C4-2B (cell line): ENCODE measurements around the gene PHETA1.

Source experiments
- ZFX ChIP-seq: fragments of 450-650 bp; IDR thresholded peaks from 2 replicates; pipeline ENCODE4 v1.6.1; 2017
- TF ChIP-seq, protein P1 (sequence below): fragments of 450-650 bp; conservative IDR thresholded peaks from 2 replicates; pipeline ENCODE4 v1.5.1; 2017; ENCODE audit warnings: mild to moderate bottlenecking

DNA sequence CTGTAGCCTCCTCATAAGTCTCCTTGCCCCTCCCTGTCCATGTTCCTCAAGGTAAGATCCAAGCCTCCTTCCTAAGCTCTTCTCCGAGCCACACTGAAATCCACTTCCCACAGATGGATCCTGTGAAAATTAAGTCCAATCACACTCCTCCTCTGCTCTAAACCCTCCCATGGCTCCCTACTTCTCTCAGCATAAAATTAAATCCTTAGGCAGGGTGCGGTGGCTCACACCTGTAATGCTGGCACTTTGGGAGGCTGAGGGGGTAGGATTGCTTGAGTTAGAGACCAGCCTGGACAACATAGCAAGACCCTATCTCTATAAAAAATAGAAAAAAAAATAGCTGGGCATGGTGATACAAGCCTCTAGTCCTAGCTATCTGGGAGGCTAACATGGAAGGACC lies 2.3 kb downstream of the PHETA1 start:
- TF ChIP-seq, protein P1, sequence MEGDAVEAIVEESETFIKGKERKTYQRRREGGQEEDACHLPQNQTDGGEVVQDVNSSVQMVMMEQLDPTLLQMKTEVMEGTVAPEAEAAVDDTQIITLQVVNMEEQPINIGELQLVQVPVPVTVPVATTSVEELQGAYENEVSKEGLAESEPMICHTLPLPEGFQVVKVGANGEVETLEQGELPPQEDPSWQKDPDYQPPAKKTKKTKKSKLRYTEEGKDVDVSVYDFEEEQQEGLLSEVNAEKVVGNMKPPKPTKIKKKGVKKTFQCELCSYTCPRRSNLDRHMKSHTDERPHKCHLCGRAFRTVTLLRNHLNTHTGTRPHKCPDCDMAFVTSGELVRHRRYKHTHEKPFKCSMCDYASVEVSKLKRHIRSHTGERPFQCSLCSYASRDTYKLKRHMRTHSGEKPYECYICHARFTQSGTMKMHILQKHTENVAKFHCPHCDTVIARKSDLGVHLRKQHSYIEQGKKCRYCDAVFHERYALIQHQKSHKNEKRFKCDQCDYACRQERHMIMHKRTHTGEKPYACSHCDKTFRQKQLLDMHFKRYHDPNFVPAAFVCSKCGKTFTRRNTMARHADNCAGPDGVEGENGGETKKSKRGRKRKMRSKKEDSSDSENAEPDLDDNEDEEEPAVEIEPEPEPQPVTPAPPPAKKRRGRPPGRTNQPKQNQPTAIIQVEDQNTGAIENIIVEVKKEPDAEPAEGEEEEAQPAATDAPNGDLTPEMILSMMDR = no peak
- TF ChIP-seq ZFX = no peak
